Measurements from ENCODE around the gene DYNC1H1.

The DYNC1H1 gene

DNA sequence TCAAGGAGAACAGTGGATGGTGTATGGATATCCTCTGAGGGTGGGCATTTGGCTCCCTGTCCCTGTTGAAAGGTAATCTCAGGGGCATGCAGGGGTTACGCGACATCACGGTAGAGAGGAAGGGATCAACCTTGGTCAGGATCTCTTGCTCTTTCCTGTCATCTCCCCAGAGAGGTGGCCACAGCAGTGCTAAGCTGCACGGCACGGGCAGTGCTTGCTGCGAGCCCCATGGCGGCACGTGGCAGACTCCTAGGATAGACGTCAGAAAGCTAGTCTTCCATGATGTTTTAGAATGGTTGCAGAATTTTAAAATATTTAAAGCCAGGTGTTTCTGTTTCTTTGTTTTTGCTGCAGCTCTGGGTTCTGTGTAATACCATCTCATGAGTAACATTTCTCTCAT is 41.0 kb downstream of the DYNC1H1 start:
- DNase-seq, result no peak

DNA sequence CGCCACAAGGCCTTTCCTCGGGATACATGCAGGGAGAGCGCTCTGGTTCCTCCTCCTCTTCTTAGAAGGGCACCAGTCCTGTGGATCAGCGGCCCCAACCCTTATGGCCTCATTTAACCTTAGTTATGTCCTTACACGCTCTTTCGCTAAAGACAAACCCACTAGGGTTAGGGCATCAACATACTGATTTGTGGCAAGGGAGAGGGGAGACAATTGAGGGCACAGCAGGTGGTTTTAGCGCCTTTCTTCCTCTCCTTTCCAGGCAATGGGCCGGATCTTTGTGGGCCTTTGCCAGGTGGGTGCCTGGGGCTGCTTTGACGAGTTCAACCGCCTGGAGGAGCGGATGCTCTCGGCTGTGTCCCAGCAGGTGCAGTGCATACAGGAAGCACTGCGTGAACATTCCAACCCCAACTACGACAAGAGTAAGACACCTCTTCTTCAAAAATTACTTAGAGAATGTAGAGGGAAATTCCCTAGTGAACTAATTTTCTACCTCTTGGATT is 43.6 kb downstream of the DYNC1H1 start:
- DNase-seq, result no peak

DNA sequence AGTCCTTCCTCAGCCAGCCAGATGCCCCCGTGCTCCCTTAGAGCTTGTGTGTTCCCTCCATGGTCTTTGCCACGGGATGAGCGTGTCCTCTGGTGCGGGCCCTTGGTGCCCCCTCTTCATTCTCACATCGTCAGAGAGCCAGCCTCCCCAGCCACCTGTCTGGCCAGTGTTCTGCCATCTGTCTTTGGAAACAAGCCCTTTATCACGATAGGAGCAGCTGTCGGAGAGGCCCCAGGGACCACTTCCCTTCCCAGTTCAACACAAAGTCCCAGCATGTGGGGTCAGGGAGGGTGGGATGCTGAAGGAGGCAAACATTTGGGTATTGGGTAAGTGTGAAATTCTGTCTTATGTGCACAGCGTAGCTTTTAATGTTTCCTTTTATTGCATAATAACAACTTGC is 44.5 kb downstream of the DYNC1H1 start:
- DNase-seq, result no peak

DNA sequence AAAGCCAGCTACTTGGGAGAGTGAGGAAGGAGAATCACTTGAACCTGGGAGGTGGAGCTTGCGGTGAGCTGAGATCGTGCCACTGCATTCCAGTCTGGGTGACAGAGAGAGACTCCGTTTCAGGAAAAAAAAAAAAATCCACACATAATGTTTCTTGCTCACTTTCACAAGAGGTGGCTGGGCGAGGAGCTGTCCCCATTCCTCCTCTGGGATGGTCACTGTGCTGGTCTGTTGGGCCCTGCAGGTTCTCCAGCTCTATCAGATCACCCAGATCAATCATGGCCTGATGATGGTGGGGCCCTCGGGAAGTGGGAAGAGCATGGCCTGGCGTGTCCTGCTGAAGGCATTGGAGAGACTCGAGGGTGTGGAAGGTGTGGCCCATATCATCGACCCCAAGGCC is 47.3 kb downstream of the DYNC1H1 start:
- DNase-seq, result no peak

DNA sequence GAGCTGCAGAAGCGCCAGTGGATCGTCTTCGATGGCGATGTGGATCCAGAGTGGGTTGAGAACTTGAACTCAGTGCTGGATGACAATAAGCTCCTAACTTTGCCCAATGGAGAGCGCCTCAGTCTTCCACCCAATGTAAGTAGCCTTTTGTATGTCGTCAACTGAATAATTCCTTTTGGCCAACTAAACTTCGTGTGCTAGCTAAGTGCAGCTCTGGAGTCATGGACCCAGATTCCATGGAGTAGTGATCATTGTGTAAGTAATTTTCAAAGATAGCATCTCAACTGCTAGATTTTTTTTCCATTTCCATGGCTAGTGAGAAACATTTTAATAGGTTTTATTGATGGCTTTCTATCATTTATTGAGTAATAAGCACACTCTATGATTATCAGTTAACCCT is 48.0 kb downstream of the DYNC1H1 start:
- DNase-seq, result no peak

- DNase-seq, result no peak
Observed at GRCh38 chr14:102013669-102014200, 49.4 kb downstream of the DYNC1H1 start.

DNA sequence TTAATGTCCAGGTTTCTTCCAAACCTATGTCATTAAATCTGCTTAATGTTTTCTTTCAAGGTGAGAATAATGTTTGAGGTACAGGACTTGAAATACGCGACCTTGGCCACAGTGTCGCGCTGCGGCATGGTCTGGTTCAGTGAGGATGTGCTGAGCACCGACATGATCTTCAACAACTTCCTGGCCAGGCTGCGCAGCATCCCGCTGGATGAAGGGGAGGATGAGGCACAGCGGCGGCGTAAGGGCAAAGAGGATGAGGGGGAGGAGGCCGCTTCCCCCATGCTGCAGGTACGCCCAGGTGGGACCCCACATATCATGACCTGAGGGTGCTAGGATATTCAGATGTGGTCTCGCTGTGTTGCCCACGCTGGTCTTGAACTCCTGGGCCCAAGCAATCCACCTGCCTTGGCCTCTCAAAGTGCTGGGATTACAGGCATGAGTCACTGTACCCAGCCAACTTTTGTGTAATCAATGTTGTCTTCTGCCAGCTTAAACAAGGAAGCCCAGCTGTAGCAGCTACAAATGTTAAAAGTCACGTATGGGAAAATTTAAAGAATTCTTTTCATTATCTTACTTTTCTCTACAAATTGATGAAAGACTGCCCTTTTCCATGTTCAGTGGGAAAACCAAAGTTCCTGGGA is 50.8 kb downstream of the DYNC1H1 start:
- no peak for DNase-seq

DNA sequence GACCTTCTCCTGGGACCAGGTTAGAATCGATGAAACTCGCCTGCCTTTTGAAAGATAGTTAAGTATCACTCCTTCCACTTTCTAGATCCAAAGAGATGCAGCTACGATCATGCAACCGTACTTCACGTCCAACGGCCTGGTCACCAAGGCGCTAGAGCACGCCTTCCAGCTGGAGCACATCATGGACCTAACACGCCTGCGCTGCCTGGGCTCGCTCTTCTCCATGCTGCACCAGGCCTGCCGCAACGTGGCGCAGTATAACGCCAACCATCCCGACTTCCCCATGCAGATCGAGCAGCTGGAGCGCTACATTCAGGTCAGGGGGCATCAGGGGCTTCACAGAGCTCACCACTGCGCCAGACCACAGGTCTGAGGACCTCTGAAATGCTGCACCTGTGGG is 51.4 kb downstream of the DYNC1H1 start:
- no peak for DNase-seq

GRCh38 chr14:102016420-102017090 is 52.2 kb downstream of the DYNC1H1 start:
- no peak for DNase-seq

GRCh38 chr14:102018251-102018650 is 53.9 kb downstream of the DYNC1H1 start:
- DNase-seq, result no peak

DNA sequence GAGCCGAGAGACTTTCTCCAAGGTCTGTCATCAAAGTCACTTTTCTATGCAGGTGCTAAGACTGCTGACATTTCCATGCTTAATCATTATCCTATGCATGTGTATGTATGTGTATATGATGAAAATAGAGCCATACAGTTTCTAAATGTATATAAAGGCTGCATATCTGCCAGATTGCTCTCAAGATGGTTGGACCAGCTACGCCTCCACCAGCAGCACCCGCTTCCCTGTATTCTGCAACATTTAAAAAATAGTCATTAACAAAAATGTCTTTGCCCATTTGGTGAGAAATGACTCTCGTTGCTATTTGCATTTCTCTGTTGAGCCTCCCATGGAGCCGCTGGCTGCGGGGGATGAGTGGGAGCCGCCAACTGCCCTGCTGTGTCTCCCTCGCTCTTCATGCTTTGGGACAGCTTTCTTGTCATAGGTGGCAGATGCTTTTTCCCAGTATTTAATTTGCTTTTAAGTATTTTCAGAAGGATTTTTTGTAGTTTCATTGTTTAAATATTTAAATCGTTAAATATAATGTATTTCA is 54.7 kb downstream of the DYNC1H1 start:
- no peak for DNase-seq

DNA sequence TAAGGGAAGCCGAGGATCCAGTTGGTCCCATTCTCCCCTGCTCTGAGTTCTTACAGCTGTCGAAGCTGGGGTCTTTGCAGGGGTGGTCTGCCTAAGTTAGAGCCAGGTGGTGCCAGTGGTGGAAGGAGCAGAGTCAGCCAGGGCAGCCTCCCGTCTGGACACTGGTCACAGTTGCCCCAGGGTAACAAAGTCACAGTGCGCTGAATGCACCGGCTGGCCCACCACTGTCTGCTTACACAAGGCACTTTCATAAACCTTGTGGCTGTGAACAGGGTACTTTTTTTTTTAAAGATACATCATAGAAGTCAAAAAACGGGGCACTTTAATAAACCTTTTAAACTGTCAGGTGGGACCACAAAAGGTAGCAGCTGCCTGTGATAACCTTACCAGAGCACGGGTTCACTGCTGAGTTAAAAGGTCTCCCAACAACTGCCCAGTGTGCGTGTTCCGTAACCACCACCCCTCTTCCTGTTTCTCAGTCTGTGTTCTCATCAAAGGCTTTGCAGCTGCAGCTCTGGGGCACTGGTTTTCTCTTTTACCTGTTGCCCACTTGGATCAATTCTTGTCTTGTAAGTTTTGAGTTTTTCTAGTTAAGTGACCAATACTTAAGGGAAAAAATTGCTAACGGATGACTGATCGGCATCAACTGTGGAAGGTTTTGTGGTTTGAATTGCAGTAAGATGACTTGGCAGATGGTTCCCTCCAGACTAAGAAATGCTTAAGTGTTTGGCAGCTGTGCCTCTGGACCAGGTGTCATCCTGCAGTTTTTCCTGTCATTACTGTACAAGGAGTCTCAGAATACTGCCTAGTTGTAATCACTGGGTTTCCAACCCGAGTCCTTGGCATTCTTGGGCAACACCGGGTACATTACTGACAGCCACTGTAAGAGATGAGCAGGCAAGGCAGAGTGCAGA is 55.9 kb downstream of the DYNC1H1 start:
- DNase-seq, result no peak

GRCh38 chr14:102026934-102027333 is 62.6 kb downstream of the DYNC1H1 start:
- no peak for DNase-seq

- DNase-seq, result no peak
Observed at GRCh38 chr14:102027951-102028350, 63.6 kb downstream of the DYNC1H1 start.

DNA sequence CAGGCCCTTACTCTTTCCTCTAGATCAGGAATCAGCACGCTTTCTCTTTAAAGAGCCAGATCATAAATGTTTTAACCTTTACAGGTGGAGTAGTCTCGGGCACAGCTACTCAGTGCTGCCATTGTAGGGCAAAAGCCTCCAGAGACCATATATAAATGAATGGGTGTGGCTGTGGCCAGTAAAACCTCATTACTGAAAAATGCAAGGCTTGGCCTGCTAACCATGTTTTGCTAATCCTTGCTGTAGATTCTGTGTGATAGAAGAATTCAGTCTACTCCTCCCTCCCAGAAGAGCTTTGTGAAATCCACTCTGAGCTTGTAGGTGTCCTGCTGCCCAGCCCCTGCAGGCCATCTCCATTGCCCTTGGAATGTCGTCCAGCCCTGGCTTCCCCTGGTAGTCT is 64.4 kb downstream of the DYNC1H1 start:
- DNase-seq, result no peak

DNA sequence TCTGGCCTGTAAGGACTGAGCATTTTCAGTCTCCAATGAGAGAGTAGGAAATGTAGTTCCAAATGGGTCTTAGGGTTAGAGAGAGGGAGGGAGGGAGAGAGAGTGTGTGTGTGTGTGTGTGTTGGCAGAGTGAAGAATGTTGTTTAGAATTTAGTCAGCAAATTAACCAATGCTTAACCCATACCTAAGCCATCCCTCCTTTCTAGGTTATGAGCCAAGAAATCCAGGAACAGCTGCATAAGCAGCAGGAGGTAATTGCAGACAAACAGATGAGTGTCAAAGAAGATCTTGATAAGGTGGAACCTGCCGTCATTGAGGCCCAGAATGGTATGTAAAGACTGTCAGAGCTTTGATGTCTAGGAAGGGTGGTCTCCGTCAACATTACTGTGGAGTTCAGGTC is 65.6 kb downstream of the DYNC1H1 start:
- DNase-seq, result no peak

- DNase-seq, result no peak
Observed at GRCh38 chr14:102033241-102033640, 68.9 kb downstream of the DYNC1H1 start.

- DNase-seq, result no peak
Observed at GRCh38 chr14:102034301-102034700, 69.9 kb downstream of the DYNC1H1 start.

DNA sequence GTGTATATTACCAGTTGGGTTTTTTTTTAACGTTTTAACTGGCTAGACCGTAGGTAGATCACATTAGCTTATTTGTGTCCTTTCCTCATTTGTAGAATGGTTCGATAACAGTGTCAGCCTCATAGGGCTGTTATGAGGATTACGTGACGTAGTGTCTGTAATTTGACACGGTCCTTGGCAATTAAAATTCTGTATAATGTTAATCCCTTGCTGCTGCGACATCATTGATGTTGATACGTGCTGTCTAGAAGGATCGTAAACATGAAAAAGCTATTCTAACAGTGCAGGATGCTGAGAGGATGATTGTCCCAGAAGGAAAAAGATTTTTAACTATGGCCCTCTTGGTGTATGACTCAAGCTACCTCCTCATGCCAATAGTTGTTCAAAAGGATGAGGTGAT is 71.5 kb downstream of the DYNC1H1 start:
- no peak for DNase-seq

DNA sequence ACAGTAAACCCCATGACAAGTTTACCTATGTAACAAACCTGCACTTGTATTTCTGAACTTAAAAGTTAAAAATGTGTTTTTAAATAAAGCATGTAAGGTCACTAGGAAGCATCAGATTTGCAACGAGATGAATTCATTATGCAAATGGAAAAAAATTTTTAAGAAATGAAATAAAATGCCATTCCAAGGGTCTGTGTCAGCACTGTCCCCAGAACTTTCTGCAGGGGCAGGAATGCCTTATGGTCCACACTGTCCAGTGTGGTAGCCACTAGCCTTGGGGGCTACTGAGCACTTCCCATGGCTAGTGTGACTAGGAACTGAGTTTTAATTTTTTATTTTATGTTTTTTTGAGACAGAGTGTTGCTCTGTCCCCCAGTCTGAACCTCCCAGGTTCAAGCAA is 73.3 kb downstream of the DYNC1H1 start:
- no peak for DNase-seq

DNA sequence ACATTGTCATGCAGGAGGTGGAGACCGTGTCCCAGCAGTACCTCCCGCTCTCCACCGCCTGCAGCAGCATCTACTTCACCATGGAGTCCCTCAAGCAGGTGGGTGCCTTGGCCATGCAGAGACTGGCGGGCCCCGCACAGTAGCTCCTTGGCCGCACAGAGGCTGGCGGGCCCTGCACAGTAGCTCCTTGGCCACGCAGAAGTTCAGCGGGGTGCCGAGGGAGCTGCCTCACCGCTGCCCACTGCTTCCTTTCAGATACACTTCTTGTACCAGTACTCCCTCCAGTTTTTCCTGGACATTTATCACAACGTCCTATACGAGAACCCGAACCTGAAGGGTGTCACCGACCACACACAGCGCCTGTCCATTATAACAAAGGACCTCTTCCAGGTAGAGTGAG is 74.8 kb downstream of the DYNC1H1 start:
- no peak for DNase-seq

GRCh38 chr14:102040153-102040552 is 75.8 kb downstream of the DYNC1H1 start:
- no peak for DNase-seq

- DNase-seq, result no peak
Observed at GRCh38 chr14:102042699-102043098, 78.3 kb downstream of the DYNC1H1 start.
